Ishikawa (cell line): ENCODE results near the gene SMIM41.

ENCODE experiments used
- CEBPB ChIP-seq: IDR thresholded peaks from 2 replicates; pipeline ENCODE4 v1.6.1; 2012
- CREB1 ChIP-seq: IDR thresholded peaks from 2 replicates; pipeline ENCODE4 v1.6.1; 2012; ENCODE audit warnings: low read depth
- EGR1 ChIP-seq: IDR thresholded peaks from 2 replicates; pipeline ENCODE4 v1.6.1; 2012
- EP300 ChIP-seq: IDR thresholded peaks from 2 replicates; pipeline ENCODE4 v1.6.1; 2012; ENCODE audit warnings: borderline replicate concordance
- FOXM1 ChIP-seq: IDR thresholded peaks from 2 replicates; pipeline ENCODE4 v1.6.1; 2012; ENCODE audit warnings: low read depth, borderline replicate concordance
- NFIC ChIP-seq: IDR thresholded peaks from 2 replicates; pipeline ENCODE4 v1.6.1; 2012
- RAD21 ChIP-seq: IDR thresholded peaks from 2 replicates; pipeline ENCODE4 v1.6.1; 2012; ENCODE audit warnings: low read depth
- TAF1 ChIP-seq: IDR thresholded peaks from 2 replicates; pipeline ENCODE4 v1.6.1; 2012; ENCODE audit warnings: low read depth, mild to moderate bottlenecking
- TCF12 ChIP-seq: IDR thresholded peaks from 2 replicates; pipeline ENCODE4 v1.6.1; 2012; ENCODE audit warnings: low read depth
- TEAD4 ChIP-seq: IDR thresholded peaks from 2 replicates; pipeline ENCODE4 v1.6.1; 2012
- YY1 ChIP-seq: IDR thresholded peaks from 2 replicates; pipeline ENCODE4 v1.6.1; 2012; ENCODE audit warnings: low read depth
- ZBTB7A ChIP-seq: IDR thresholded peaks from 2 replicates; pipeline ENCODE4 v1.6.1; 2012; ENCODE audit warnings: low read depth
- TF ChIP-seq, protein P1 (sequence below): IDR thresholded peaks from 2 replicates; pipeline ENCODE4 v1.6.1; 2012
- TF ChIP-seq, protein P2 (sequence below): IDR thresholded peaks from 2 replicates; pipeline ENCODE4 v1.6.1; 2012; ENCODE audit warnings: low read depth, mild to moderate bottlenecking
- TF ChIP-seq, protein P3 (sequence below): IDR thresholded peaks from 2 replicates; pipeline ENCODE4 v1.6.1; 2012

The SMIM41 gene

DNA sequence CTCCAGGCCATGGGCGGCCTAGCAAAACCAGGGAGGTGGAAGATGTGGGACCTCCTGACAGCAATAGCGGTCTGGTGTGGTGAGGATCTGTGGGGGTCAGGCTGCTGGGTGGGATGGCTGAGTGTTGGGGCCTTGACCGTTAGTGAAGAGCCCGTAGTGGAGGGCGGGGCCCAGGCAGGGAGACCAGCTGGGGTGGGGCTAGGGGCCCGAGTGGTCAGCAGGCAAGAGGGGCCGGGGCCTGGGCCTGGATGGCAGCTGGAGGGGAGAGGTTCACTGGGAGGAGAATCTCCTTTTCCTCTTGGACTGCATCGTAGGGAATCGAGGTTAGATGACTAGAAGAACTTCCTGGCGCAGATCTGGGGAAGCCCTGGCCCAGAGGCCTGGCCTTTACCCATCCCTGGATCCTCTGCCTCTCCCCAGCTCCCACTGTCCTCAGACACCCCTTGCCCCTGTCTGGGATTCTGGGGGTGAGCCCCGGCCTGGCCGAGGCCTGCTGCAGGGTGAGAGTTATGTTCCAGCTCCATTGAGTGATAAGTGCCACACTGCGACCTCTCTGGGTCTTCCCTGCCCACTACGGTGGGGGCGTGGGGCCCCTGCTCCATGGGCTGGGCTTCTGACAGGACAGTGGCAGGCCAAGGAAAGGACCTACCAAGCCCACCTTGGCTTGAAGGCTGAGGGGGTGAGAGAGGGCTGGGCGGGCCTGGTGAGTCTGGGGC lies 65.2 kb downstream of the SMIM41 start:
- no peak for TF ChIP-seq CREB1
- no peak for TF ChIP-seq TEAD4
- TF ChIP-seq YY1, result no peak
- TF ChIP-seq RAD21, result no peak
- no peak for TF ChIP-seq EGR1
- no peak for TF ChIP-seq NFIC
- no peak for TF ChIP-seq TCF12
- TF ChIP-seq FOXM1, result no peak
- TF ChIP-seq EP300, result no peak
- no peak for TF ChIP-seq CEBPB
- TF ChIP-seq ZBTB7A, result no peak
- TF ChIP-seq, protein P1, sequence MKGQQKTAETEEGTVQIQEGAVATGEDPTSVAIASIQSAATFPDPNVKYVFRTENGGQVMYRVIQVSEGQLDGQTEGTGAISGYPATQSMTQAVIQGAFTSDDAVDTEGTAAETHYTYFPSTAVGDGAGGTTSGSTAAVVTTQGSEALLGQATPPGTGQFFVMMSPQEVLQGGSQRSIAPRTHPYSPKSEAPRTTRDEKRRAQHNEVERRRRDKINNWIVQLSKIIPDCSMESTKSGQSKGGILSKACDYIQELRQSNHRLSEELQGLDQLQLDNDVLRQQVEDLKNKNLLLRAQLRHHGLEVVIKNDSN, result no peak
- TF ChIP-seq, protein P2, sequence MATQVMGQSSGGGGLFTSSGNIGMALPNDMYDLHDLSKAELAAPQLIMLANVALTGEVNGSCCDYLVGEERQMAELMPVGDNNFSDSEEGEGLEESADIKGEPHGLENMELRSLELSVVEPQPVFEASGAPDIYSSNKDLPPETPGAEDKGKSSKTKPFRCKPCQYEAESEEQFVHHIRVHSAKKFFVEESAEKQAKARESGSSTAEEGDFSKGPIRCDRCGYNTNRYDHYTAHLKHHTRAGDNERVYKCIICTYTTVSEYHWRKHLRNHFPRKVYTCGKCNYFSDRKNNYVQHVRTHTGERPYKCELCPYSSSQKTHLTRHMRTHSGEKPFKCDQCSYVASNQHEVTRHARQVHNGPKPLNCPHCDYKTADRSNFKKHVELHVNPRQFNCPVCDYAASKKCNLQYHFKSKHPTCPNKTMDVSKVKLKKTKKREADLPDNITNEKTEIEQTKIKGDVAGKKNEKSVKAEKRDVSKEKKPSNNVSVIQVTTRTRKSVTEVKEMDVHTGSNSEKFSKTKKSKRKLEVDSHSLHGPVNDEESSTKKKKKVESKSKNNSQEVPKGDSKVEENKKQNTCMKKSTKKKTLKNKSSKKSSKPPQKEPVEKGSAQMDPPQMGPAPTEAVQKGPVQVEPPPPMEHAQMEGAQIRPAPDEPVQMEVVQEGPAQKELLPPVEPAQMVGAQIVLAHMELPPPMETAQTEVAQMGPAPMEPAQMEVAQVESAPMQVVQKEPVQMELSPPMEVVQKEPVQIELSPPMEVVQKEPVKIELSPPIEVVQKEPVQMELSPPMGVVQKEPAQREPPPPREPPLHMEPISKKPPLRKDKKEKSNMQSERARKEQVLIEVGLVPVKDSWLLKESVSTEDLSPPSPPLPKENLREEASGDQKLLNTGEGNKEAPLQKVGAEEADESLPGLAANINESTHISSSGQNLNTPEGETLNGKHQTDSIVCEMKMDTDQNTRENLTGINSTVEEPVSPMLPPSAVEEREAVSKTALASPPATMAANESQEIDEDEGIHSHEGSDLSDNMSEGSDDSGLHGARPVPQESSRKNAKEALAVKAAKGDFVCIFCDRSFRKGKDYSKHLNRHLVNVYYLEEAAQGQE, result no peak
- no peak for TF ChIP-seq TAF1
- TF ChIP-seq, protein P3, sequence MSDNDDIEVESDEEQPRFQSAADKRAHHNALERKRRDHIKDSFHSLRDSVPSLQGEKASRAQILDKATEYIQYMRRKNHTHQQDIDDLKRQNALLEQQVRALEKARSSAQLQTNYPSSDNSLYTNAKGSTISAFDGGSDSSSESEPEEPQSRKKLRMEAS, result no peak

DNA sequence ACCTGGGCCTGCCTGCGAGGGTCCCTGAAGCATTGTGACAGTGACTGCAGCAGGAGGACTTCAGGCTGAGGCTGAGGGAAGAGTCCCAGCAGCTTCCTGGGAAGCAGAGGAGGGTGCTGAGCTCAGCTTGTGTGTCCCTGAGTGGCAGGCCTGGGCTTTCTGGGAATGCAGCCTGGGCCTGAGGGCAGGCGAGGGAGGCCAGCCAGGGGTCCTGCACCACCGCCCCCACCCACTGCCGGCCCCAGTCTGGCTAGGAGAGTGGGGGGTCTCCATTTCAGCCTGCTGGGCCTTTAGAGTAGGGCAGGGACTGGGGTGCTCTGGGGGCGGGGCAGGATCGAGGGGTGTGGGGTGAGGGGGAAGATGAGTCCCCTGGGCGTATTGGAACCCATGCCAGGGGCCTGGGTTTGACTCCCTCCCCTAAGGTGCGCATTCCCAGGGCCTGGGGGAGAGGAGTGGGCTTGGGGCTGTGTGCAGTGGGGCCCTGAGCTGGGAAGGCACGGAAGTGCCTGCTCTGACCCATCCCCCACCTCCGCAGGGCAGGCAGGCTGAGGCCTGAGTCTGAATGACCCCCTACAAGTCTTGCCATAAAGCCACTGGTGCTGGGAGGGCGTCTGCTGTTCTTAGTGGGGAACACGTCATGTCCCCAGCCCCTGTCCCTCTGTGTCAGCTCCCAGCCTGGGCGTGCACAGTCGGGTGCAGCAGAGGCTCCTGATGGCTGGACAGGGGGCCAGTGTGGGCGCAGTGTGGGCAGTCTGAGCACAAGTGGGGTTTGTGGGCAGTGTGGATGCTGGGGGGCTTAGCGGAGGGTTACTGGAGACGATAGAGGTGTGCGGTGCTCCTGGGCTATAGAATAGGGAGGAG lies 66.0 kb downstream of the SMIM41 start:
- TF ChIP-seq NFIC (no peak), YY1 (no peak), TCF12 (no peak; the same call in 1 of the 2 replicates), TAF1 (no peak), ZBTB7A (no peak; the same call in 1 of the 2 replicates), EGR1 (no peak), TEAD4 (no peak), CREB1 (no peak), CEBPB (no peak)
- TF ChIP-seq, protein P3, result no peak
- TF ChIP-seq, protein P2, result no peak
- TF ChIP-seq, protein P1, result no peak

GRCh38 chr12:52146089-52146821 lies 66.8 kb downstream of the SMIM41 start:
- TF ChIP-seq NFIC (no peak), TCF12 (no peak), EGR1 (no peak), TEAD4 (no peak), EP300 (no peak; the same call in 1 of the 2 replicates), CEBPB (no peak), YY1 (no peak), TAF1 (no peak), CREB1 (no peak), ZBTB7A (no peak), FOXM1 (no peak), RAD21 (no peak)
- TF ChIP-seq, protein P2, result no peak
- TF ChIP-seq, protein P3, result no peak
- TF ChIP-seq, protein P1, result no peak
